Measurements from ENCODE around the gene FXYD1.

The FXYD1 gene

GRCh38 chr19:35165200-35166058 lies 26.8 kb downstream of the FXYD1 start:
- no peak for DNase-seq

GRCh38 chr19:35166100-35167063 lies 27.8 kb downstream of the FXYD1 start:
- no peak for DNase-seq

- no peak for DNase-seq
Measured at GRCh38 chr19:35167251-35168119, 28.9 kb downstream of the FXYD1 start.

GRCh38 chr19:35168196-35168595 lies 29.6 kb downstream of the FXYD1 start:
- no peak for DNase-seq

- DNase-seq: no peak
Measured at GRCh38 chr19:35169221-35169995, 30.8 kb downstream of the FXYD1 start.

GRCh38 chr19:35170359-35171061 lies 31.9 kb downstream of the FXYD1 start:
- DNase-seq: no peak

GRCh38 chr19:35171730-35172129 lies 33.1 kb downstream of the FXYD1 start:
- no peak for DNase-seq

GRCh38 chr19:35174226-35174625 lies 35.6 kb downstream of the FXYD1 start:
- DNase-seq: no peak

- no peak for DNase-seq
Measured at GRCh38 chr19:35176181-35176570, 37.6 kb downstream of the FXYD1 start.

GRCh38 chr19:35177377-35178274 lies 39.0 kb downstream of the FXYD1 start:
- peak; percentile 24 for DNase-seq

GRCh38 chr19:35178701-35179100 lies 40.1 kb downstream of the FXYD1 start:
- DNase-seq: no peak

- no peak for DNase-seq
Measured at GRCh38 chr19:35179830-35180229, 41.2 kb downstream of the FXYD1 start.

GRCh38 chr19:35181387-35181786 lies 42.8 kb downstream of the FXYD1 start:
- DNase-seq: no peak

- no peak for DNase-seq
Measured at GRCh38 chr19:35184267-35184666, 45.6 kb downstream of the FXYD1 start.

GRCh38 chr19:35184884-35185283 lies 46.3 kb downstream of the FXYD1 start:
- no peak for DNase-seq
